Smooth muscle cell of the pulmonary artery (primary cell): ENCODE measurements around the gene ITLN1. TPM values are rescaled to one million over a fixed set of nuclear protein-coding genes. Genes with fewer than 3 reads are reported as not detected.

Experiments
- total RNA-seq: library from RNA; depleted of rRNA; stranded (reverse); fragments of >200 nt; gene quantifications from 2 replicates; pipeline ENCODE4 v1.2.3, GENCODE V29; 2014

Gene ITLN1
- total RNA-seq = 0.13 TPM in 1 of 2 replicates, not detected in the other

DNA sequence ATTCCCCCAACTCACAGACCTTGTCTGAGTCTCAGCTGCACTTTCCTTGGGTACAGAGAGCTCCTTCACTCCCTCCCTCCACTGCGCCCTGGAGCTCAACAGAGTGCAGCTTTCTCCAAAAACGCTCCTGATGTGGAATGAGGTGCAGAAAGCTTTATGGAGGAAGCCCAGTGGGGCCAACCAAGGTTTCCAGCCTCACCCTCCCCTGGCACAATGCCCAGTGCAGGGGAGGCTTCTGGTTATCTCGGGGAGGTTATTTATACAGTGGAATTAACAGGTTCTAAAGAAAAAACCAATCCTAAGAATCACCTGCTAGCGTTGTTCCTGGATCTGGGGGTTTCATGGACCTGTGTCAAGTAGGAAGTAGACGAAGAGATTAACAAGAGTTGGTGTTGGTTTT is at the start of gene ITLN1:
Gene ITLN1 (minus strand): TSS at position 139 of the 400 bp plus-strand sequence. CDS start 303 bp downstream, outside the sequence.

DNA sequence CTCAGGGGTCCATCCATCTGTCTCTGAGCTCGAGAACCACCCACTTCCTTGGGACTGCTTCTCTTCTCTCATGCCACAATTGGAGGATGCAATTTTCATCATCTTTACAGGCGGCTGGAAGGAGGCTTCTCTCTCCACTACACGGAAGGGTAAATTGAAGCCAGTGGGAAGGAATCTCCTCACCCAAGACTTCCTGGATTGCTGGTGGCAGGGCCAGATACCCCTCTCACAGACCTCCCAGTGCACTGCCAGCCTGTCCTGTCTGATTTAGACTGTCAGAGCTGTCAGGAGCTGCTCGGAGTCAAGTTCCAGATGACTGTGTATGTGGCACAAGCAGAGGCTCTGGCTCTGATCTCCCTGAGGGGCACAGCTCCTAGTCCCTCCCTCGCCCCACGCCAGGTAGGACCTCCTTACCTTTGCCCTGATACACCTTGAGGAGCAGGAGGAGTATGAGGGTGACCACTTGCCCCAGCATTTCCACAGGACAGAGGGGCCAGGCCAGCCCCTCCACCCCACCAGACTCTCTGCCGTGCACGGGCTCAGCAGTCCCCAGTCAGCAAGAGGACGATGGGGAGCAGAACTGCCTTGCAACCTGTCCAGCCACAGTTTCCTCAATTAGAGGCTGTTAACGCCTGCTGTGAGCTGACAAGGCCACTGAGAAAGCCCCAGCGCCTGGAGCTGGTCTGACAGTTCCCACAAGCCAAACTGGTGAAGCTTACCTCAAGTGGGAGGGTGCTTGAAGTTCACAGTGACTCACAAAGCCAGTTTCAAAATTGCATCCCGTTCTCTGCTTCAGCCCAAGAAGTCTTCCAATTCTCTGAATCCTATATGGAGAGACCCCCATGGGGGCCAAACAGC is 22.5 kb downstream of the ITLN1 start, which contains the start of gene CD244:
Gene CD244 (minus strand): TSS at position 685 of the 858 bp plus-strand sequence. CDS start 210 bp downstream, at position 475.

Other genes starting within 250 kb of the ITLN1 start
- not detected in 2 replicates for gene SLAMF1, start 238.1 kb downstream of the ITLN1 start, total RNA-seq
- gene CD48, start 173.4 kb downstream of the ITLN1 start, total RNA-seq = not detected in 2 replicates
- not detected in 2 replicates for gene SLAMF7, start 145.9 kb downstream of the ITLN1 start, total RNA-seq
- not detected in 2 replicates for gene LY9, start 89.0 kb downstream of the ITLN1 start, total RNA-seq
- gene CD244, start 22.3 kb downstream of the ITLN1 start, total RNA-seq = 0.13 TPM in 1 of 2 replicates, not detected in the other
- 0.52 and 0.69 TPM in 2 replicates for gene ITLN2, start 69.6 kb upstream of the ITLN1 start, total RNA-seq
- gene F11R, start 136.0 kb upstream of the ITLN1 start, total RNA-seq = 8.5 and 10.0 TPM in 2 replicates
- gene TSTD1, start 153.8 kb upstream of the ITLN1 start, total RNA-seq = 7.6 and 10.1 TPM in 2 replicates
- 46.3 and 47.7 TPM in 2 replicates for gene USF1, start 160.8 kb upstream of the ITLN1 start, total RNA-seq
- not detected in 2 replicates for gene ARHGAP30, start 184.7 kb upstream of the ITLN1 start, total RNA-seq
- gene NECTIN4, start 204.4 kb upstream of the ITLN1 start, total RNA-seq = 0.07 and 0.13 TPM in 2 replicates
- 0.98 and 1.2 TPM in 2 replicates for gene KLHDC9, start 213.2 kb upstream of the ITLN1 start, total RNA-seq
- gene PFDN2, start 232.9 kb upstream of the ITLN1 start, total RNA-seq = 20.5 and 23.6 TPM in 2 replicates
- 25.5 and 26.2 TPM in 2 replicates for gene NIT1, start 232.9 kb upstream of the ITLN1 start, total RNA-seq
- 33.2 and 35.8 TPM in 2 replicates for gene DEDD, start 247.5 kb upstream of the ITLN1 start, total RNA-seq